ENCODE measurements around the gene CRB2. TPM values are rescaled to one million over a fixed set of nuclear protein-coding genes. Genes with fewer than 3 reads are reported as not detected.

CRB2 gene
- total RNA-seq, 1 experiment from 2014 or later: 0.07 TPM

- DNase-seq (ENCODE audit: low read depth, low spot score) (no peak), ATAC-seq (no peak)
- H3K36me3 ChIP-seq (ENCODE audit: control insufficient read depth in 1 of 2, insufficient read depth in 2 of 2, low read length in 2 of 2): no peaks in the 10 kb centered on the region
- POLR2A ChIA-PET: no interaction called here
- no peaks in the 10 kb centered on the region for H3K27me3 ChIP-seq (ENCODE audit: insufficient read depth, low read length)
- H3K9me3 ChIP-seq (ENCODE audit: control insufficient read depth in 1 of 2, insufficient read depth in 1 of 2, low read depth in 1 of 2, low read length in 2 of 2): no peaks in the 10 kb centered on the region
- CTCF ChIA-PET: interaction anchor here (0.7 kb wide), 1 partner anchor 252 kb away, joined by 3 read pairs; no protein-coding TSS in a partner anchor
- H3K27ac ChIP-seq (ENCODE audit: low read depth, low read length): no peak overlapping the region
- H3K9me2 ChIP-seq (ENCODE audit: insufficient read depth): no peaks in the 10 kb centered on the region
- BruUV-seq (replicated peaks): no TSS peak
- no peaks in the 10 kb centered on the region for H3K79me2 ChIP-seq (ENCODE audit: insufficient read depth, low read length)
- peaks cover 14 to 16% of the 10 kb centered on the region in 2 experiments; a peak in 3 of 4 replicates for H3K4me1 ChIP-seq (ENCODE audit: control insufficient read depth in 1 of 2, insufficient read depth in 2 of 2, low read length in 2 of 2)
- no peak overlapping the region for H2AFZ ChIP-seq (ENCODE audit: low read depth, low read length, poor library complexity, severe bottlenecking)
- intact Hi-C loops (cut with micrococcal nuclease): loop anchor here (10.0 kb wide), 2 partner anchors 1235 to 1265 kb away; partner anchors contain the start of gene TTLL11
- RAD21 ChIA-PET (ENCODE audit: low non-redundant PET in 1 of 2, low total read pairs in 2 of 2, uncharacterized antibody in 2 of 2, unreplicated experiment in 2 of 2): no interaction called here
- TF ChIP-seq TCF7L2 (IDR thresholded peaks at IDR 0.05; ENCODE audit: borderline replicate concordance, extremely low read depth, insufficient read depth, insufficient read length) (no peak), POLR2AphosphoS5 (IDR thresholded peaks at IDR 0.05; ENCODE audit: low read depth, low read length) (no peak), POLR2A (IDR thresholded peaks at IDR 0.05; ENCODE audit: borderline replicate concordance, extremely low read depth, insufficient read depth, insufficient read length) (no peak), SP1 (IDR thresholded peaks at IDR 0.05; ENCODE audit: low read depth) (no peak), CEBPB (IDR thresholded peaks at IDR 0.05; ENCODE audit: low read depth) (no peak), ATF3 (IDR thresholded peaks at IDR 0.05) (no peak), EGR1 (IDR thresholded peaks at IDR 0.05; ENCODE audit: low read depth) (no peak), MAX (IDR thresholded peaks at IDR 0.05) (no peak), CTCF (IDR thresholded peaks at IDR 0.05 in 2 of 3, conservative IDR thresholded peaks at IDR 0.05 in 1 of 3; ENCODE audit: borderline replicate concordance in 1 of 3, insufficient read depth in 1 of 3, low read depth in 2 of 3, low read length in 2 of 3) (no peak), RAD21 (IDR thresholded peaks at IDR 0.05; ENCODE audit: low read depth) (no peak), ZNF274 (IDR thresholded peaks at IDR 0.05; ENCODE audit: low read depth, low read length) (no peak), CBX3 (IDR thresholded peaks at IDR 0.05; ENCODE audit: low read depth) (no peak), ZBTB33 (IDR thresholded peaks at IDR 0.05; ENCODE audit: extremely low read depth, insufficient replicate concordance, low read length) (no peak), SRF (IDR thresholded peaks at IDR 0.05; ENCODE audit: low read depth) (no peak), EZH2 (IDR thresholded peaks at IDR 0.05) (no peak), ELF1 (IDR thresholded peaks at IDR 0.05; ENCODE audit: borderline replicate concordance, low read depth) (no peak), EZH2phosphoT487 (IDR thresholded peaks at IDR 0.05; ENCODE audit: borderline replicate concordance) (no peak), FOSL1 (IDR thresholded peaks at IDR 0.05; ENCODE audit: low read depth) (no peak), ZFX (IDR thresholded peaks at IDR 0.05) (no peak)
- no peak overlapping the region; the same call in 1 of the 2 replicates for H3K4me2 ChIP-seq (ENCODE audit: low read length)
- H3K4me3 ChIP-seq (replicated peaks in 1 of 2; ENCODE audit: low read depth in 1 of 2, low read length in 2 of 2): no peak overlapping the region
- no peaks in the 10 kb centered on the region for H4K20me1 ChIP-seq (ENCODE audit: insufficient read depth)
- H3K9ac ChIP-seq (ENCODE audit: low read length): no peak overlapping the region
Measured at GRCh38 chr9:123359546-123359945, 3.5 kb downstream of the CRB2 start.
